HG03354 (cell line): Measurements from ENCODE around the gene GTF3C5.
"Not testable (repeated sequence)": the region's sequence is repeated elsewhere in the genome, so short reads cannot be mapped to it uniquely, and the experiment has no call there.

Experiments
- ATAC-seq: cut with Tn5 transposase; IDR thresholded peaks from one replicate; pipeline ENCODE4 v1.9.1; 2021; ENCODE audit warnings: mild to moderate bottlenecking; ENCODE audit not compliant: unreplicated experiment, poor library complexity, severe bottlenecking

Gene GTF3C5

DNA sequence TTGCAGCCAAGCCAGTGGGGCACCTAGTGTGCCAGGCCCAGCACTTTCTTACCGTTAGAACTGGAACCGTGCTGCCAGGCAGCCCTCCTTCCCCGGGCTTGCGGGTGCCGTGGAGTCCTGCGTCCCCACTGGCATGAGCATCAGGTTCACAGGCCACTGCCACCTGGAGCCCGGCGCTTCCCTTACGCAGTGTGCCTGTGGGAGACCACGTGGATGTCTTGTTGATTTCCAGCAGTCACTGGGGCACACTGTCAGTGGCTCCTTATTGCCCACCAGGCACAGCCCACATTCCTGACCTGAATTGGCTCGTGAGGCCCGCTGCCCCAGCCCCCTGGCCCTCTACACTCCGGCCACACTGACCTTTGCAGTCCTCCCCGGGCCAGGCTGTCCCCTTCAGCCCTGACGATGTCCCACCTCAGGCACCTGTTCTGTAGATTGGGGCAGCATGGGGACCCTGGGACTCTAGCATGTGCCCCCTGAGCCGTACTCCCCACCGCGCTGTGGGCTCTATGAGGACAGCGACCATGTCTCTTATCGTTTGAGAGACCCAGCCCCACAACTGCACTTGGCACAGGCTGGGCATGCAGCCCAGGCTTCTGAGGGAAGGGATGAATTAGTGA, 20.6 kb downstream of the GTF3C5 start:
- ATAC-seq = no peak

DNA sequence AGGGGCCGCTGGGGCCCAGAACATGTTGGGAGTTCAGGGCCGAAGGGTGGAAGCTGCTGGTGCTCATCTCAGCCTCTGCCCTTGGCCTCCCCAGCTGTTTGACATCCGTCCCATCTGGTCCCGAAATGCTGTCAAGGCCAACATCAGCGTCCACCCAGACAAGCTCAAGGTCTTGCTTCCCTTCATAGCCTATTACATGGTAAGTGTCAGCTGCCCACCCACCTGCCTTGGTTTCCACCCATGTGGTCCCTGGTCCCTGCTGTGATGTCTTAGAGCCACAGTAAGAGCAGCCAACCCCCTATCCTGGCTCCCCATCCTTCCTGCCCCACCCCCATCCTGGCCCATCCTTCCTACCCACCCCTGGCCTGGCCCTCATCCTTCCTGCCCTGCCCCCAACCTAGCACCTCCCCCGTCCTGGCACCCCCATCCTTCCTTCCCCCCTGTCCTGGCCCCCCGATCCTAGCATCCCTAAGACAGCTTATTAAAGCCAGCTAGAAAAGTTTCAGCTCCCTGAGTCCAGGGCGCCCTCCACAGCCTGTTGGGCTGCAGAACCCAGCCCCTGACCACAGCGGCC, 21.3 kb downstream of the GTF3C5 start:
- no peak for ATAC-seq

DNA sequence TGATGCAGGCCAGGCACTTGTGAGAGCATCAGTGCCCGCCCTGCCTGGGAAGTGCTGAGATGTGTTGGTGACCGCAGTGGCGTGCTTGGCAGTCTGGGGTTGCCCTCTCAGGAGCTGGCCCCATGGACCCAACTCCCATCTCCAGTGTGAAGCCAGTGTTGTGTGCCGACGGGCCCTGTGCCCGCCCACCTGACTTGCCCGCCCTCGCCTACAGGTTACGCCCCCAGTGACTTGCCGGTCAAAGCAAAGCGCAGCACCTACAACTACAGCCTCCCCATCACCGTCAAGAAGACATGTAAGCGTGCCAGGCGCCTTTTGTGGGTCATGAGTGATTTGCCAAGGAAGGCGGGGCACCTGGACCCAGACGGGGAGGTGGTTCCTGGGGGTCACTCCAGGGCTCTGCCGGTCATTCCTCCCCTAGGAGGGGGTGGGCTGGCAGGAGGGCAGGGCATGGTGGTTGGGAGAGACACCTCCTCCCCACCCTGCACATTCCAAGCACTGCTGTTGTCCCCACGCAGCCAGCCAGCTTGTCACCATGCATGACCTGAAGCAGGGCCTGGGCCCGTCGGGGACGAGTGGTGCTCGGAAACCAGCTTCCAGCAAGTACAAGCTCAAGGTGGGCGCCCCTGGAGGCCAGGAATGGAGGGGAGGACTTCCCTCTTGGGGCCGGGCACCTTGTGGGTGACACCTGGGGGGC, 23.5 kb downstream of the GTF3C5 start:
- no peak for ATAC-seq

DNA sequence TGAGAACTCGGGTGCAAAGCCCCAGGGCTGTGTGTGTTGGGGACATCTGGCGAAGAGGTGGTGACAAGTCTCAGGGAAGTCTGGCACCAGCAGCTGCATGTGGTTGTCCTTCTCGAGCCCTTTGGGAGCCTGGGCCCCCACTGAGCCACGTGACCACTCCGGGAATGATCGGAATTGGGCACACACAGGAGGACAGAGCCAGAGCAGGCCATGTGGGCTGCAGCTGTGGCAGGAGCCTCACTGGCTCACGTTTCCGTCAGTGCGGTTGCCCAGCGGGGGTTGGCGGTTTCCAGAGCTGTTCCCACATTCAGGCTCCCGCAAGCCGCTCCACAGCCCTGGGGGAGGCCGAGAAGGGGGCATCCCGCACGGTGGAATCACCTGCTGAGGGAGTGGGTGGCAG, 24.2 kb downstream of the GTF3C5 start:
- ATAC-seq = no peak

DNA sequence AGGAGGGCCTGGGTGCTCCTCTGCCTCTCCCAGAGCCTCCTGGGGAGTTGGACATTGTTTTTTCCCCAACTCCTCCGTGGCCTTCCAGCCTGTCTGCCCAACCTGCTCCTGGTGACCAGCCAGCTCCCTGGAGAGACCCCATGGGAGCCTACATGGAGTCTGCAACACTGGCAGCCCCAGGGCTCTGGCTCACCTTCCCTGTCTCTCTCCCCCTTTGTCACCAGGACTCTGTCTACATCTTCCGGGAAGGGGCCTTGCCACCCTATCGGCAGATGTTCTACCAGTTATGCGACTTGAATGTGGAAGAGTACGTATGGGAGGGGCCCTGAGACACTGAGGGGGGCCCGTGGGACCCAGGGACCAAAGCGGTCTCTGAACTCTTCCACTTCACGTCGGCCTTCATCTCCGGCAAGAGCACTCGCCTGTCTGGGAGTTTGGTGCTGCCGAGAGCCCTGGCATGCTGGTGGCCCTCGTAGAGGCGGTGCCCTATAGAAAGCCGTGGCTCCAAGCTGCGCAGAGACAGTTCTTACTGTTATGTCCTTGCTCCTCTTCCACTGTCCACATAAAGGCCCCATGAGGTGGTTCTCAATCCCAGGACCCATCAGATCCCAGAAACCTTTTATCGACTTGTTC, 25.1 kb downstream of the GTF3C5 start:
- ATAC-seq = no peak

DNA sequence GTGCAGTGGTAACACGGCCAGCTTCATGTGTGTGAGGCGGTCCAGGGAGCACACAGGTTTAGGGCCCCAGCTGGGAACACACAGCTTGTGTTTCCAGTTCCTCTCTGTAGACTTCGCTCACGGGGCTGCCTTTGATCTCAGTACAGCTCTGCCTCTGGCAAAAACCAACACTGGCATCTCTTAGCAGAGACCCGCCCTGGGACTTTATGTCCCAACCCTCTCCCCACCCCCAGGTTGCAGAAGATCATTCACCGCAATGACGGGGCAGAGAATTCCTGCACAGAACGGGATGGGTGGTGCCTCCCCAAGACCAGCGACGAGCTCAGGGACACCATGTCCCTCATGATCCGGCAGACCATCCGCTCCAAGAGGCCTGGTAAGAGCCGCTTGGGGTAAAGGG, 25.7 kb downstream of the GTF3C5 start:
- no peak for ATAC-seq

DNA sequence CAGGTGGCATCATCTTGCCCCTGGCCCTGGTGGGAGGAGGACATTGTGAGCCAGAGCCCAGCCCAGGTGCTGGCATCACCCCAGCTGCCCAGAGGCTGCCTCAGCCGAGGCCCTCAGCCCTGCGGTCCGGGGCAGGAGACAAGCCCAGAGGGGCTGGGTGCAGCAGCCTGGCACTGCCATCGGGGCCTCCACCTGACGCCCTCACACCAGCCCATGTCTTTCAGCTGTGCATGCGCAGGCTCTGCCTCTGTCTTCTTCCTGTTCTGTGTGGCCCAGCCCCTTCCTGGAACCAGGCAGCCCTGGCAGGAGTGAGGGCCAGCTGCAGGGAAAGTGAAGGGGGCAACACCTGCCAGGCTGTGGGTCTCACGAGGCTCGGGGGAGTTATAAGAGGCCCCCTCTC, 26.2 kb downstream of the GTF3C5 start:
- no peak for ATAC-seq

DNA sequence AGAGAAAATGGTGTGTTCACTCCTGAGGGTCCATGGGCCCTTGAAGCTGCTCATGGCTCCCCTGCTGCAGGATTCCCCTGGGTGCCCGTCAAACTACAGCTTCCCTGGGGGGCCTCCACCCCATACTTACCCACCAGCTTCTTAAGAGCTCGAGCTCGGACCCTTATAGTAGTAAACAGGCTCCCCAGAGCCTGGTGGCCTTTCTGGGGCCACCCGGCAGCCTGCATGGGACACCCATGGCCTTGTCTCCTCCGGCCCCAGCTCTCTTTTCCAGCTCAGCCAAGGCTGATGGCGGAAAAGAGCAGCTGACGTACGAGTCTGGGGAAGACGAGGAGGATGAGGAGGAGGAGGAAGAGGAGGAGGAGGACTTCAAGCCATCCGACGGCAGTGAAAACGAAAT, 26.8 kb downstream of the GTF3C5 start:
- no peak for ATAC-seq

DNA sequence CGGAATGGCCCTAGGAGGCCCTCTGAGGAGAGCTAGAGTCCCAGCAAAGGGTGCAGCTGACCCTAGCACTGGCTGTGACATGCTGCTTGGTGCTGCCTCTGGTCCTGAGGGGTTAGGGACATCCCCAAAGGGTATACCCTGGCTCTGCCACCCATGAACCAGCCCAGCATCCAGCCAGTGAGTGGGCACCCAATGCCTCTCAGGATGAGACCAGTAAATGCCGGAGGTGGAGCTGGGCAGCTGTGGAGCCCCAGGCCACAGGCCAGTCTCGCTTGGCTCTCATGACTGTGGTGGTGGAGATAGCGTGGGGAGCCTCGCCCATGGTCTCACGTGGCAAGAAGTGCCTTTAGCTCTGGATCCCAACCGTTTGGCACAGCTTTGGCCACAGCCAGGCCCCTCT, 27.3 kb downstream of the GTF3C5 start:
- ATAC-seq = no peak

DNA sequence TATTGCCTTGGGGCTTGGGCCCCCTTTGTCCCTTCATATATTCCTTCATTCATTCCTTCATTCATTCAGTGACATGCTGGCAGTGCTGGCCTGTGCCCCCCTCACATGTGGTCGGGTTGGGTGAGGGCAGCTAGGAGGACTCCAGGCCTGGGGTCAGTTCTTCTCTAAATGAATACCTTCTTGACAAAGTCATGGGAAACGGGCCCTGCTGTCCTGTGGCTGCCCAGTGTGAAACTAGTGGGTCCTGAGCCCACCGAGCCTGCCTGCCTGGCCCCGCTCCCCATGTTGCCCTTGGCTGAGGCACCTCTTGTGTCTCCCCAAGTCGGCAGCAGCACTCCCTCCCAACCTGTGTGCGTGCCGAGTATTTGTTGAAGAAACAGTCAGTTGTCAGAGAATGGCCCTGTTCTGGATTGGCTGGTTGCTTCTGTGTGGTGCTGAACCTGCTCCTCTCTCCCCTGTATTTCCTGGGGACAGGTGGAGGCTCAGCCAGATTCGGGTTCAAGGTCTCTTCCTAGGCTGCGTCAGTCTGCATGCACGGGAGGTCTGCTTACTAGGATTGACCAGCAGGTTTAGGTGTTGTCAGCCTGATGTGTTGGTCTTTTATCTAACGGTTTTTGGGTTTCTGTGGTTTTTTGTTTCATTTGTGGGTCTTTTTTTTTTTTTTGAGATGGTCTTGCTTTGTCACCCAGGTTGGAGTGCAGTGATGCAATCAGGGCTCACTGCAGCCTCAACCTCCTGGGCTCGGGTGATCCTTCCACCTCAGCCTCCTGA, 27.9 kb downstream of the GTF3C5 start:
- no peak for ATAC-seq

DNA sequence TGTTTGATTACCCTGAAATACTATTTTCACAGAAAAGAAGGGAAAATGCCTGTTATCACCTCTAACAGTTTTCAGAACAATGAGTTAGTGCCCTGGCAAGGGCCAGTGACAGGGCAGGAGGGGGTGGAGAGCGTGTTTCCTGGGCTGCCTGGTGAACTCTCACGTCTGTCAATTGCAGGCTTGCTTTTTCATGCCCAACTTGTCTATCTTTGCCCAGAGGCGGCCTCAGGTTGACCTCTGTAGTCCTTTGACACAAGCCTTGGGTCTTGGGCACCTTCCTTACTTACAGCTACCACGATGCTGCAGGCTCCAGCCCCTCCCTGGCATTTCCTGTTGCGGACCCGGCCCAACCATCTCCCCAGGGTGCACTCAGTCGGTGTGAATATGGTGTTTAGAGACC, 28.8 kb downstream of the GTF3C5 start:
- ATAC-seq = no peak

DNA sequence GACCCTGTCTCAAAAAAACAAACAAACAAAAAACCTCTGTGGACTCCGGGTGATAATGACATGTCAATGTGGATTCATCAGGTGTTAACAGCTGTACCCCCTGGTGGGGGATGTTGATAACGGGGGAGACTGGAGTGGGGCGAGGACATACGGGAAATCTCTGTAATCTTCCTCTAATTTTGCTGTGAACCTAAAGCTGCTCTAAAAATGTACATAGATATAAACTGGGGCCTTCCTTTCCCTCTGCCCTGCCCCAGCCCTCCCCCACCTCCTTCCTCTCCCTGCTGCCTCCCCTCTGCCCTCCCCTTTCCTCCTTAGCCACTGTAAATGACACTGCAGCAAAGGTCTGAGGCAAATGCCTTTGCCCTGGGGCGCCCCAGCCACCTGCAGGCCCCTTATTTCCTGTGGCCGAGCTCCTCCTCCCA, 29.6 kb downstream of the GTF3C5 start:
- ATAC-seq = no peak

DNA sequence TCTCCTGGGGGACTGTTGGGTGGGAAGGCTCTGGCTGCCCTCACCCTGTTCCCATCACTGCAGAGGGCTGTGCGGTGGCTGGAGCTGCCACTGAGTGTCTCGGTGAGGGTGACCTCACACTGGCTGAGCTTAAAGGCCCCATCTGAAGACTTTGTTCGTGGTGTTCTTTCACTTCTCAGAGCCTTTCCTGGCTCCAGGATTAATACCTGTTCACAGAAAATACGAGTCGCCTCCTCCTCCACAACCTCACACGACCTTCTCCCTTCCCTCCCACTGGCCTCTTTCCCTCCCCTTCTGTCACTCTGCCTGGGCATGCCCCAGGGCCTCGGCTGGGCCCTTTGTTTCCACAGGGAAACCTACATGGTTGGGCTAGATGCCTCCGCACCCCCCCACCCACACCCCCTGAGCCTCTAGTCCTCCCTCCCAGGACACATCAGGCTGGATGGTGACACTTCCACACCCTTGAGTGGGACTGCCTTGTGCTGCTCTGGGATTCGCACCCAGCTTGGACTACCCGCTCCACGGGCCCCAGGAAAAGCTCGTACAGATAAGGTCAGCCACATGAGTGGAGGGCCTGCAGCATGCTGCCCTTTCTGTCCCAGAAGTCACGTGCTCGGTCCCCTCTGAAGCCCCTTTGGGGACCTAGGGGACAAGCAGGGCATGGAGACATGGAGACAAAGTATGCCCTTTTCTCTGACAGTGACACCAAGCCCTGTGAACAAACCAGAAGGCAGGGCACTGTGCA, 30.4 kb downstream of the GTF3C5 start:
- ATAC-seq = not testable (repeated sequence)

DNA sequence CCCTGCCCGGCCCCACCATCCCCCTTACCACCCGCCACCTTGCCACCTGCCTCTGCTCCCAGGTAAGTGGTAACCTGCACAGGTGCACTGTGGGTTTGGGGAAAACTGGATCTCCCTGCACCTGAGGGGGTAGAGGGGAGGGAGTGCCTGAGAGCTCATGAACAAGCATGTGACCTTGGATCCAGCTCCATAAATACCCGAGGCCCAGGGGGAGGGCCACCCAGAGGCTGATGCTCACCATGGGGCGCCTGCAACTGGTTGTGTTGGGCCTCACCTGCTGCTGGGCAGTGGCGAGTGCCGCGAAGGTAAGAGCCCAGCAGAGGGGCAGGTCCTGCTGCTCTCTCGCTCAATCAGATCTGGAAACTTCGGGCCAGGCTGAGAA, 31.0 kb downstream of the GTF3C5 start, which contains the start of gene CEL:
Gene CEL, plus strand, starts transcription at position 218 of the 382 bp plus-strand sequence. Its CDS starts 22 bp downstream, at position 240.
- ATAC-seq = not testable (repeated sequence)

DNA sequence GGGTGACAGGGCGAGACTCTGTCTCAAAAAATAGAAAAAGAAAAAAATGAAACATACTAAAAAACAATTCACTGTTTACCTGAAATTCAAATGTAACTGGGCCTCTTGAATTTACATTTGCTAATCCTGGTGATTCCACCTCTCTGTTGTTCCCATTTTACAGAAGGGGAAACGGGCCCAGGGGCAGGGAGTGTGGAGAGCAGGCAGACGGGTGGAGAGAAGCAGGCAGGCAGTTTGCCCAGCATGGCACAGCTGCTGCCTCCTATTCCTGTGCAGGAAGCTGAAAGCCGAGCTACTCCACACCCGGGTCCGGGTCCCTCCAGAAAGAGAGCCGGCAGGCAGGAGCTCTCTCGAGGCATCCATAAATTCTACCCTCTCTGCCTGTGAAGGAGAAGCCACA, 31.8 kb downstream of the GTF3C5 start:
- ATAC-seq = not testable (repeated sequence)

DNA sequence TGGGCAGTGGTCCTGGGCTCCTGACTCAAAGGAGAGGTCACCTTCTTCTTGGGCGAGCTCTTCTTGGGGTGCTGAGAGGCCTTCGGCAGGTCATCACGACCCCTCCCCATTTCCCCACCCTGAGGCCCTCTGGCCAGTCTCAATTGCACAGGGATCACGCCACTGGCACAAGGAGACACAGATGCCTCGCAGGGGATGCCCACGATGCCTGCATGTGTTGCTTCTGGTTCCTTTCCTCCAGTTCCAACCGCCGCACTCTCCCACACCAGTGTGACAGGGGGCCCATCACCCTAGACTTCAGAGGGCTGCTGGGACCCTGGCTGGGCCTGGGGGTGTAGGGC, 32.3 kb downstream of the GTF3C5 start:
- no peak for ATAC-seq

DNA sequence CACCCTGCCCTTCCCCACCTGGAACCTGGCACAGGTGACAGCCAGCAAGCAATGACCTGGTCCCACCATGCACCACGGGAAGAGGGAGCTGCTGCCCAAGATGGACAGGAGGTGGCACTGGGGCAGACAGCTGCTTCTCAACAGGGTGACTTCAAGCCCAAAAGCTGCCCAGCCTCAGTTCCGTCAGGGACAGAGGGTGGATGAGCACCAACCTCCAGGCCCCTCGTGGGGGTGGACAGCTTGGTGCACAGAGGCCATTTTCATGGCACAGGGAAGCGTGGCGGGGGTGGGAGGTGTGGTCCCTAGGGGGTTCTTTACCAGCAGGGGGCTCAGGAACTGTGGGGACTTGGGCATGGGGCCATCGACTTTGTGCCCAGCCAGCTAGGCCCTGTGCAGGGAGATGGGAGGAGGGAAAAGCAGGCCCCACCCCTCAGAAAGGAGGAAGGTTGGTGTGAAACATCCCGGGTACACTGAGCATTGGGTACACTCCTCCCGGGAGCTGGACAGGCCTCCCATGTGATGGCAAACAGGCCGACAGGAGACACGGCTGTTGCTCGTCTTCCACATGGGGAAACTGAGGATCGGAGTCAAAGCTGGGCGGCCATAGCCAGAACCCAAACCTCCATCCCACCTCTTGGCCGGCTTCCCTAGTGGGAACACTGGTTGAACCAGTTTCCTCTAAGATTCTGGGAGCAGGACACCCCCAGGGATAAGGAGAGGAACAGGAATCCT, 32.9 kb downstream of the GTF3C5 start:
- no peak for ATAC-seq

DNA sequence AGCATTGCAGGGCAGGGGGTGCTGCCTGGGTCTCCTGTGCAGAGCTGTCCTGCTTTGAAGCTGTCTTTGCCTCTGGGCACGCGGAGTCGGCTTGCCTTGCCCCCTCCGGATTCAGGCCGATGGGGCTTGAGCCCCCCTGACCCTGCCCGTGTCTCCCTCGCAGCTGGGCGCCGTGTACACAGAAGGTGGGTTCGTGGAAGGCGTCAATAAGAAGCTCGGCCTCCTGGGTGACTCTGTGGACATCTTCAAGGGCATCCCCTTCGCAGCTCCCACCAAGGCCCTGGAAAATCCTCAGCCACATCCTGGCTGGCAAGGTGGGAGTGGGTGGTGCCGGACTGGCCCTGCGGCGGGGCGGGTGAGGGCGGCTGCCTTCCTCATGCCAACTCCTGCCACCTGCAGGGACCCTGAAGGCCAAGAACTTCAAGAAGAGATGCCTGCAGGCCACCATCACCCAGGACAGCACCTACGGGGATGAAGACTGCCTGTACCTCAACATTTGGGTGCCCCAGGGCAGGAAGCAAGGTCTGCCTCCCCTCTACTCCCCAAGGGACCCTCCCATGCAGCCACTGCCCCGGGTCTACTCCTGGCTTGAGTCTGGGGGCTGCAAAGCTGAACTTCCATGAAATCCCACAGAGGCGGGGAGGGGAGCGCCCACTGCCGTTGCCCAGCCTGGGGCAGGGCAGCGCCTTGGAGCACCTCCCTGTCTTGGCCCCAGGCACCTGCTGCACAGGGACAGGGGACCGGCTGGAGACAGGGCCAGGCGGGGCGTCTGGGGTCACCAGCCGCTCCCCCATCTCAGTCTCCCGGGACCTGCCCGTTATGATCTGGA, 33.7 kb downstream of the GTF3C5 start:
- no peak for ATAC-seq
